Central memory CD8-positive, alpha-beta T cell (primary cell): ENCODE data around the gene PDHX.

Source experiments
- ATAC-seq: fragments of 150-1000 bp; cut with Tn5 transposase; replicated peaks from 2 replicates; pipeline ENCODE4 v1.10.0; 2022; ENCODE audit warnings: mild to moderate bottlenecking, moderate FRiP score, moderate number of reproducible peaks; ENCODE audit not compliant: poor library complexity, severe bottlenecking; ENCODE audit errors: extremely low read depth
- DNase-seq, 2 donors: peaks; one replicate each; pipeline ENCODE4 v3.0.0; 2021; ENCODE audit warnings: low spot score in 2 of 2
- H3K27ac Mint-ChIP-seq: one replicate; pipeline ENCODE4 v1.8.0; 2022; ENCODE audit warnings: low read depth, mild to moderate bottlenecking, moderate library complexity, mixed read lengths
- H3K27me3 Mint-ChIP-seq: one replicate; pipeline ENCODE4 v1.8.0; 2022; ENCODE audit warnings: mixed read lengths
- H3K36me3 Mint-ChIP-seq: one replicate; pipeline ENCODE4 v1.8.0; 2022; ENCODE audit warnings: mild to moderate bottlenecking, moderate library complexity, mixed read lengths; ENCODE audit not compliant: insufficient read depth
- H3K4me1 Mint-ChIP-seq: one replicate; pipeline ENCODE4 v1.8.0; 2022; ENCODE audit warnings: mixed read lengths
- H3K4me3 Mint-ChIP-seq: one replicate; pipeline ENCODE4 v1.8.0; 2022; ENCODE audit warnings: mild to moderate bottlenecking, moderate library complexity, mixed read lengths
- H3K9me3 Mint-ChIP-seq: one replicate; pipeline ENCODE4 v1.8.0; 2022; ENCODE audit warnings: mixed read lengths

Gene PDHX

DNA sequence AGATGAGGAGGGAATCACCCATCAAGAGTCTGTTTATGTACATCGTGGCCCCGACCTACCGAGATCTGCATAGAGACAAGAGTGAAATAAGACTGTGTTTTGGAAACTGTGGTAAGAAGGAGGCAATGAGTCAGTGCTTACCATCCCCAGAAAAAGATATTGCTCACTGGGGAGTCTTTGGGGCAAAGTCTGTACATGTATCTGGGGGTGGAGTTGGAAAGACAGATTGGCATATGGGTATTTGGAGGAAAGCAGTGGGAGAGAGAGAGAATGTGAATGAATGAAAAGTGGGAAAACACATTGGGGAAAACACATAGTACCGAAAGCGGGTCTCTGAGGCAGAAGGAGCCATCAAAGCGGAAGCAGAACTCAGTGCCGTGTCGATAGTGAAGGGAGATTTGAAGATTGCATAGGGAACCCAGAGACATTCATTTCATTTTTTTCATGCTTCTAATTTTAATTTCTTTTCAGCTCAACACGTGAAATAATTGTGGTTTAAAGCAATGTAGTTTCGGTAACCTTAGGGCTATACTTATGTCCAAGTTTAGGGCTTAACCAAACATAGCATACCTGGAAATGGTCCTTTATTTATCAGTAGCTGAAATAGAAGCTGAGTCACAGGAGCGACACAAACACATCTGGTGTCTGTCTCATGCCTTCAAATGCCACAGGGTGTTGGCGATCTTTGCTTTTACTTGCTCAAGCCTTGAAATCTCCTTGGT is 124.0 kb downstream of the PDHX start:
- Mint-ChIP-seq H3K27ac (peak overlapping the region; percentile 96), H3K36me3 (peaks cover 21% of the 10 kb centered on the region), H3K4me3 (peak overlapping the region; percentile 74), H3K4me1 (peaks cover 21% of the 10 kb centered on the region), H3K9me3 (no peaks in the 10 kb centered on the region), H3K27me3 (no peaks in the 10 kb centered on the region)
- ATAC-seq (peak; percentile 86), DNase-seq (peak; percentile 28 to 71)

DNA sequence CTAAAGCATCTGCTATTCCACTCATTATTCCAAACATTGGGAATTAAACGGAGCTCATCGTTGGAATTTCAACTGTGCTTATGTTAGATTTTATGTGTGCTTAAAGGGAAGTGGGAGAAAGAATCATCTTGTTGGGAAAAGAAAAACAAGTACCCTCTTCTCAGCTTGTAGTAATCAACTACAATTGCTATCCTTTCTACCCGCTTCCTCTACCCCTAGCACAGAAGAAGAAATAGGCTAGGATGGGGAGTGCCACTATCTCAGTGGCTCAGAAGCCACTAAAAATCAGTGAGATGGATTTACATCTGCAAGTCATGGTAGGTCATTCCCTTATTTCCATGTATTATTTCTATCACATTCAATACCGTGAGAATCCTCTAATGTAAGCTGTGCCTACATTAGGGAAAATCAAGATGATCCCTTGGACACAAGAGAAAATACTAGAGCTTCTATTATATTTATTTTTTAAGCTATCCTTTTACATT is 124.7 kb downstream of the PDHX start:
- H3K36me3 Mint-ChIP-seq: peaks cover 25% of the 10 kb centered on the region
- no peaks in the 10 kb centered on the region for H3K9me3 Mint-ChIP-seq
- ATAC-seq: no peak

DNA sequence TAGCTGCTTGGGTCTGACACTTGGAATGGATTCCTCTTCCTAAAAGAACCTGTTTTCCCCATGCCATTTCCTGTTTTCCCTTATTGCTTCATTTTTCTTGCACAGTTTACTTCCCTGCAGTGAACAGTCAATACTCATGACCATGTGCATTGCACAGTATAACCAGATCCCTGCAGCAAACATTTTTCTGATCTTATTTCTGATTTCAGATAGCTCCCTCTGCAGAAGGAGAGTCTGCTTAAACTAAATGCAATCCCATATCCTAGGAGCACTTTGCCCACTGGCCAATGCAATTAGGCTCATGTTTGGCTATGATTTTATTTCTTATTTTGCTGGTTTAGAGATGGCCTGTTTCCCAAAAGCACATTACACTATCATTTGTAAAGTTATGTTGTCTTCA is 125.8 kb downstream of the PDHX start:
- H3K4me3 Mint-ChIP-seq: no peak overlapping the region
- no peaks in the 10 kb centered on the region for H3K9me3 Mint-ChIP-seq
- no peaks in the 10 kb centered on the region for H3K27me3 Mint-ChIP-seq
- ATAC-seq: no peak
- peaks cover 27% of the 10 kb centered on the region for H3K36me3 Mint-ChIP-seq
- peaks cover 38% of the 10 kb centered on the region for H3K4me1 Mint-ChIP-seq
- DNase-seq: no peak
- peak overlapping the region; percentile 96 for H3K27ac Mint-ChIP-seq

More for the DNA sequence above, 124.7 kb downstream of the PDHX start:
- H3K27ac Mint-ChIP-seq: peak overlapping the region; percentile 96
- DNase-seq: no peak
- peaks cover 29% of the 10 kb centered on the region for H3K4me1 Mint-ChIP-seq
- peak overlapping the region; percentile 74 for H3K4me3 Mint-ChIP-seq
- H3K27me3 Mint-ChIP-seq: no peaks in the 10 kb centered on the region

DNA sequence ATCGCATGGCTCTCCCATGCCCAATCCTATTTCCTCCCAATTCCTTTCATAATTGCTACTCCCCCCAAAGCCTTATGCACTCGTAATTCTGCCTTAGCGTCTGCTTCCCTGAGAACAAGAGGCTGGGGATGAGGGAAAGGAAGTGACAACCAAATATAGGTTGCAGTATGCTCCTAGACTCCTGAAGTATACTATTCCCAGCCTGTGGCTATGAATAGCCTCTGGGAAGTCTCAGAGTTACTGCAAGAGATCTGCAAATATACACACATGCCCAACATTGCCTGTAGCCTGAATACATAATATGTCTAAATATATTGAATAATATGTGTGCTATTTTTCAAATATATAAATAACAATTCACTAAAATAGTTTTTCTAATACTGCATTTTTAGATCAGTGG is 126.5 kb downstream of the PDHX start:
- H3K4me1 Mint-ChIP-seq: peaks cover 45% of the 10 kb centered on the region
- peak overlapping the region; percentile 96 for H3K27ac Mint-ChIP-seq
- H3K9me3 Mint-ChIP-seq: no peaks in the 10 kb centered on the region
- H3K4me3 Mint-ChIP-seq: no peak overlapping the region
- no peak for ATAC-seq
- DNase-seq: no peak
- H3K36me3 Mint-ChIP-seq: peaks cover 29% of the 10 kb centered on the region
- H3K27me3 Mint-ChIP-seq: no peaks in the 10 kb centered on the region

DNA sequence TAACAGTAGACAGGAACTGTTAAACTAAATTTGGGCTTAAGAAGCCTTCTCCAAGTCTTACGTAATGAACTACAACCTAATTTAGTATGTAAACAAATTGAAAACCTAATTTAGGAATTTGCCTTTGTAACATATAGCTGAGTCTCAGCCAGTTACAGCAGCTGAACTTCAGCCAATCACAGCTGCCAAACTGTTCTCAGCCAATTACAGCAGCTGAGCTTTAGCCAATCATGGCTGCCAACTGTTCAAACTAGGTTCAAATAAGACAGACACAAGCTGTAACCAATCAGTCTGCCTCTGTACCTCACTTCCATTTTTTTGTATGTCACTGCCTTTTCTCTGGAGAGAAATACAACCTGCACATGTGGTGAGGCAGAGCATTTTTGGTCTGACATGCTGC is 127.5 kb downstream of the PDHX start:
- DNase-seq (no peak), ATAC-seq (no peak)
- peaks cover 55% of the 10 kb centered on the region for H3K4me1 Mint-ChIP-seq
- no peaks in the 10 kb centered on the region for H3K27me3 Mint-ChIP-seq
- H3K27ac Mint-ChIP-seq: peak overlapping the region; percentile 97
- peaks cover 30% of the 10 kb centered on the region for H3K36me3 Mint-ChIP-seq
- H3K4me3 Mint-ChIP-seq: no peak overlapping the region
- no peaks in the 10 kb centered on the region for H3K9me3 Mint-ChIP-seq

DNA sequence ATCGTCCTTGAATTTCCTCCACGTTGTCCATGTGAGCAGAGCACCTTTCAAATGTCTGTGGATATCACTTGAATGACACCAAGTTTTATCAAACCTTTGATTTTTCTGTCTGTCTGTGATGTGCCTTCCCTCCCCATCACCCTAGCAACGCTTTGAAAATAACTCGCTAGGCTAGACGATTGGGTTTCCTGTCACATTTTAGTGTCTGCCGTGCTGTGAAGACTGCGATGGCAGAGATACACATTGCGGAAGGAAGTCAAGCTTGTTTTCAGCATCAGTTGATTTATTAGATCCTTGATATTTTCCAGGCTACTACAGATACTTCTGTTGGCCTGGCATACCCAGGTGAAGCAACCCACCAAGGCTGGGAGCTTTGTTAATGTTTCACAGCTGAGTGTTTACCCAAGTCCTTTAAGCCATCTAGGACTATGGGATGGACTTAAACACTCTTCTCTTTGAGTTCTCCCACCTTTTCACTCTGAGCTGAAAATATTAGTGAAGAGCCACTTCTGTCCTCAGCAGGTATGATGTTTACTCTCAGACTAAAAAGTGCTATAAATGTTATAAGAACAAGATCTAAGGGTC is 128.9 kb downstream of the PDHX start:
- peak overlapping the region; percentile 97 for H3K27ac Mint-ChIP-seq
- H3K4me1 Mint-ChIP-seq: peaks cover 65% of the 10 kb centered on the region
- H3K27me3 Mint-ChIP-seq: no peaks in the 10 kb centered on the region
- peak; percentile 46 to 90 for DNase-seq
- H3K4me3 Mint-ChIP-seq: peak overlapping the region; percentile 64
- no peaks in the 10 kb centered on the region for H3K9me3 Mint-ChIP-seq
- H3K36me3 Mint-ChIP-seq: peaks cover 27% of the 10 kb centered on the region
- peak; percentile 84 for ATAC-seq
